Gastrocnemius medialis (tissue), 4 donors: Measurements from ENCODE around the gene GJA5.

Experiments used
- POLR2A ChIP-seq, 2 donors: fragments of 450-650 bp; IDR thresholded peaks; one replicate each; pipeline ENCODE4 v1.6.1; 2017; ENCODE audit warnings: antibody characterized with exemption in 2 of 2, mild to moderate bottlenecking in 2 of 2, moderate library complexity in 2 of 2
- TF ChIP-seq, protein P1 (sequence below), 5 experiments: fragments of 450-650 bp in 3 of 5; fragments of 200-600 bp in 2 of 5; sonication (generic) in 2 of 5; IDR thresholded peaks in 4 of 5; conservative IDR thresholded peaks in 1 of 5; 1 replicate in 4 of 5; 2 replicates in 1 of 5; pipeline ENCODE4 v1.5.1; 2016 to 2019; ENCODE audit warnings: antibody characterized with exemption in 5 of 5, mild to moderate bottlenecking in 3 of 5, moderate library complexity in 3 of 5

DNA sequence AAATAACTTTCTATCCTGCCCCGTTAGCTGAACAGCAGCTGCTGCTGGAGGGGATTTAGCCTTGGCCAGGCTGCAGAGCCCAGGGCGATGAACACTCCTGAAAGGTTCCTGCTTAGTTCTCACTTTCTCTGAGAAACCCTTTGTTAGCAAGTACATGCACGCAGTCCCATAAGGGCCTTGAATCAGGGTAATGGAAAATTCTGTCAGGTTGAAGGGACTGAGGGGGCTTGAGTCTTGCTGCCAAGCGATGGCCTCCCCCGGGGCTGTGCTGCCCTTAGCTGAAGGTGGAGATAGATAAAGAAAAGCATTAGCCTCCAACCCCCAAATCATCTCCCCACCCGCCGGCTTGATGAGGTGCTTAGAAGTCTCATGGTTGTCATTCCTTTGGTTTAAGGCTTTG, 7.9 kb downstream of the GJA5 start:
- TF ChIP-seq, protein P1, sequence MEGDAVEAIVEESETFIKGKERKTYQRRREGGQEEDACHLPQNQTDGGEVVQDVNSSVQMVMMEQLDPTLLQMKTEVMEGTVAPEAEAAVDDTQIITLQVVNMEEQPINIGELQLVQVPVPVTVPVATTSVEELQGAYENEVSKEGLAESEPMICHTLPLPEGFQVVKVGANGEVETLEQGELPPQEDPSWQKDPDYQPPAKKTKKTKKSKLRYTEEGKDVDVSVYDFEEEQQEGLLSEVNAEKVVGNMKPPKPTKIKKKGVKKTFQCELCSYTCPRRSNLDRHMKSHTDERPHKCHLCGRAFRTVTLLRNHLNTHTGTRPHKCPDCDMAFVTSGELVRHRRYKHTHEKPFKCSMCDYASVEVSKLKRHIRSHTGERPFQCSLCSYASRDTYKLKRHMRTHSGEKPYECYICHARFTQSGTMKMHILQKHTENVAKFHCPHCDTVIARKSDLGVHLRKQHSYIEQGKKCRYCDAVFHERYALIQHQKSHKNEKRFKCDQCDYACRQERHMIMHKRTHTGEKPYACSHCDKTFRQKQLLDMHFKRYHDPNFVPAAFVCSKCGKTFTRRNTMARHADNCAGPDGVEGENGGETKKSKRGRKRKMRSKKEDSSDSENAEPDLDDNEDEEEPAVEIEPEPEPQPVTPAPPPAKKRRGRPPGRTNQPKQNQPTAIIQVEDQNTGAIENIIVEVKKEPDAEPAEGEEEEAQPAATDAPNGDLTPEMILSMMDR (IDR thresholded peaks at IDR 0.05 in 4 of 5, conservative IDR thresholded peaks at IDR 0.05 in 1 of 5): no peak
- no peak for TF ChIP-seq POLR2A (IDR thresholded peaks at IDR 0.05)
